Measurements from ENCODE around the gene TPSB2. TPM values are rescaled to one million over a fixed set of nuclear protein-coding genes. Genes with fewer than 3 reads are reported as not detected.
"Not testable (repeated sequence)": the region's sequence is repeated elsewhere in the genome, so short reads cannot be mapped to it uniquely, and the experiment has no call there.

TPSB2 gene
- total RNA-seq, 4 donors from 2014 or later: 7.5 to 304 (median 199) TPM

DNA sequence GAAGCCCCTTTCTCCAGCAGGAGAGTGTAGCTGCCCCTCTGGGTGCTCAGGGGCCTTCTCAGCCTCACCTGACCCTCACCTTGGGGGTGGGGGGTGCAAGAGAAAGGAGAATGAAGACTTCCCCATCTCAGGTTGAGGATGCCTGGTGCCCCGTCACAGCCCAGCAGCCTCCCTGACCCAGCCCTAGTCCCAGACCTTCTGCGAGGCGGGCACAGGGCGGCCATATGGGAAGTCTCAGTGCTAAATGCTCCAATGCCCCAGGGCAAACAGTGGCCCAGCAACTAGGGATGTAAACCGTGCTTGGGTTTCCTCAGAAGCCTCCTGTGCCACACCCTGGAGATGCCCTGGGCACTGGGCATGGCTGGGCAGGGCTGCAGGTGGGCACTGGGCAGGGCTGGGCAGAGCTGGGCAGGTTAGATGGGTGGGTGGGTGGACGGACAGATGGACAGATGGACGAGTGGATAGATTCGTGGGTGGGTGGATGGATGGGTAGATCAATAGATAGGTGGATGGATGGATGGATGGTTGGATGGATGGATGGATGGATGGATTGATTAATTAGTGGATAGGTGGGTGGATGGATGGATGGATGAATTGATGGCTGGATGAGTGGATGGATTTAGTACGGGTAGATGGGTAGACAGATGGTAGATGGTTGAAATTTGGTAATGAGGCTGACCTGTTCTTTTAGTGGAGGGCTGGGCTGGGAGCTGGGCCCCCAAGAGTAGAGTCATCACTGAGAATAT, 42.6 kb upstream of the TPSB2 start:
- DNase-seq (ENCODE audit: extremely low spot score): no peak
- H3K4me1 ChIP-seq: peaks cover 0 to 10% (median 9%) of the 10 kb centered on the region in 4 donors
- intact Hi-C loops (cut with DNase I): no loop called here
- H3K4me3 ChIP-seq: no peak overlapping the region
- no peaks in the 10 kb centered on the region for H3K36me3 ChIP-seq
- no peaks in the 10 kb centered on the region for H3K9me3 ChIP-seq
- peaks cover 0 to 92% (median 0%) of the 10 kb centered on the region in 4 donors for H3K27me3 ChIP-seq
- no peak overlapping the region for H3K27ac ChIP-seq (replicated peaks in 1 of 4)
- TF ChIP-seq POLR2A (IDR thresholded peaks at IDR 0.05; ENCODE audit: low read depth): no peak
- no peak for TF ChIP-seq POLR2AphosphoS5 (IDR thresholded peaks at IDR 0.05)
- no peak for TF ChIP-seq EP300 (IDR thresholded peaks at IDR 0.05)
- TF ChIP-seq, protein P1, sequence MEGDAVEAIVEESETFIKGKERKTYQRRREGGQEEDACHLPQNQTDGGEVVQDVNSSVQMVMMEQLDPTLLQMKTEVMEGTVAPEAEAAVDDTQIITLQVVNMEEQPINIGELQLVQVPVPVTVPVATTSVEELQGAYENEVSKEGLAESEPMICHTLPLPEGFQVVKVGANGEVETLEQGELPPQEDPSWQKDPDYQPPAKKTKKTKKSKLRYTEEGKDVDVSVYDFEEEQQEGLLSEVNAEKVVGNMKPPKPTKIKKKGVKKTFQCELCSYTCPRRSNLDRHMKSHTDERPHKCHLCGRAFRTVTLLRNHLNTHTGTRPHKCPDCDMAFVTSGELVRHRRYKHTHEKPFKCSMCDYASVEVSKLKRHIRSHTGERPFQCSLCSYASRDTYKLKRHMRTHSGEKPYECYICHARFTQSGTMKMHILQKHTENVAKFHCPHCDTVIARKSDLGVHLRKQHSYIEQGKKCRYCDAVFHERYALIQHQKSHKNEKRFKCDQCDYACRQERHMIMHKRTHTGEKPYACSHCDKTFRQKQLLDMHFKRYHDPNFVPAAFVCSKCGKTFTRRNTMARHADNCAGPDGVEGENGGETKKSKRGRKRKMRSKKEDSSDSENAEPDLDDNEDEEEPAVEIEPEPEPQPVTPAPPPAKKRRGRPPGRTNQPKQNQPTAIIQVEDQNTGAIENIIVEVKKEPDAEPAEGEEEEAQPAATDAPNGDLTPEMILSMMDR (IDR thresholded peaks at IDR 0.05): no peak
- WGBS: 74% methylated on average over 9 of the region's 9 CpGs

DNA sequence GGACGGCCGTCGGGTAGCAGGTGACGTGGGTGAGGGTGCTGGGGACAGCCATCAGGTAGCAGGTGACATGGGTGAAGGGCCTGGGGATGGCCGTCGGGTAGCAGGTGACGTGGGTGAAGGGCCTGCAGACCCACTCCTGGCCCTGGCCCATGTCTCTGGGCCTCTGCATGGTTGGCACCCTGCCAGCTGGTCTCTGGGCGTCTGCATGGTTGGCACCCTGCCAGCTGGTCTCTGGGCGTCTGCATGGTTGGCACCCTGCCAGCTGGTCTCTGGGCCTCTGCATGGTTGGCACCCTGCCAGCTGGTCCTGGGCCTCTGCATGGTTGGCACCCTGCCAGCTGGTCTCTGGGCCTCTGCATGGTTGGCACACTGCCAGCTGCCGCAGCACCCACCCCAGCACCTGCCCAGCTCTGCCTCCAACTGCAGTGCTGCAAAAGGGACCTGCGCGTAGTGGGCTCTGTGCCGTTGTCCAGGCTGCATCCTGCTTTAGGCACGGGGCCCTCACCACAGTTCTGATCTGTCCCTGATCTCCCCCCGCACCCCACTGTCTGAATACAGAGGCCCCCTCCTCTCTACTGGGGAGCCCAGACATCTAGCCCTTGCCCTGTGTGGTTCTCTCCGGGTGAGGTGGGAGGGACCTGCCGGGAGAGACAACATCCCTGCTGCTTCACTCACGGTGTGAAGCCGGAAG, 41.9 kb upstream of the TPSB2 start:
- H3K9me3 ChIP-seq; intact Hi-C loops (cut with DNase I); H3K36me3 ChIP-seq; H3K4me3 ChIP-seq; DNase-seq (ENCODE audit: extremely low spot score); H3K27ac ChIP-seq (replicated peaks in 1 of 4): not testable (repeated sequence)
- 17% methylated on average over 18 of the region's 19 CpGs for WGBS
- Histone ChIP-seq H3K27me3 (peaks cover 0 to 85% (median 0%) of the 10 kb centered on the region in 4 donors), H3K4me1 (peaks cover 0 to 10% (median 9%) of the 10 kb centered on the region in 4 donors)

DNA sequence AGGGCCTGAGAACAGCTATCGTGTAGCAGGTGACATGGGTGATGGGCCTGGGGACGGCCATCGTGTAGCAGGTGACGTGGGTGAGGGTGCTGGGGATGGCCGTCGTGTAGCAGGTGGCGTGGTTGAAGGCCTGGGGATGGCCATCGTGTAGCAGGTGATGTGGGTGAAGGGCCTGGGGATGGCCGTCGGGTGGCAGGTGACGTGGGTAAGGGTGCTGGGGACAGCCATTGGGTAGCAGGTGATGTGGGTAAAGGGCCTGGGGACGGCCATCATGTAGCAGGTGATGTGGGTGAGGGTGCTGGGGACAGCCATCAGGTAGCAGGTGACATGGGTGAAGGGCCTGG, 41.4 kb upstream of the TPSB2 start:
- Histone ChIP-seq H3K27me3 (peaks cover 0 to 84% (median 0%) of the 10 kb centered on the region in 4 donors), H3K27ac (replicated peaks in 1 of 4) (no peak overlapping the region), H3K9me3 (no peaks in the 10 kb centered on the region), H3K4me3 (no peak overlapping the region), H3K36me3 (no peaks in the 10 kb centered on the region), H3K4me1 (peaks cover 0 to 10% (median 9%) of the 10 kb centered on the region in 4 donors)
- WGBS: 64% methylated on average over 6 of the region's 12 CpGs
- no peak for TF ChIP-seq POLR2A (IDR thresholded peaks at IDR 0.05; ENCODE audit: low read depth)
- no peak for TF ChIP-seq POLR2AphosphoS5 (IDR thresholded peaks at IDR 0.05)
- no peak for TF ChIP-seq EP300 (IDR thresholded peaks at IDR 0.05)
- TF ChIP-seq, protein P1 (IDR thresholded peaks at IDR 0.05): no peak
- no peak for DNase-seq (ENCODE audit: extremely low spot score)
- intact Hi-C loops (cut with DNase I): no loop called here

DNA sequence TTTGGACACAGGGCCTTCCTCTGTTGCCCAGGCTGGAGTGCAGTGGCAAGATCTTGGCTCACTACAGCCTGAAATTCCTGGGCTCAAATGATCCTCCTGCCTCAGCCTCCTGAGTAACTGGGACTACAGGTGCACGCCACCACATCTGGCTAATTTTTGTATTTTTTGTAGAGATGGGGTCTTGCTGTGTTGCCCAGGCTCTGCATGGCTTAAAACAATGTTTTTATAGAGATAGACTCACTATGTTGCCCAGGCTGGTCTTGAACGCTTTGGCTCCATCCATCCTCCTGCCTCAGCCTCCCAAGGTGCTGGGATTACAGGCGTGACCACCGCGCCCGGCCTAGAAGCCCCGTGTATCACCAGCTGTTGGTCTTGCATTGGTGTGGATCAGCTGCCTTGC, 39.4 kb upstream of the TPSB2 start:
- H3K27ac ChIP-seq (replicated peaks in 1 of 4); H3K9me3 ChIP-seq; DNase-seq (ENCODE audit: extremely low spot score); H3K4me3 ChIP-seq; H3K36me3 ChIP-seq; intact Hi-C loops (cut with DNase I): not testable (repeated sequence)
- WGBS: 99% methylated on average over 7 of the region's 7 CpGs
- Histone ChIP-seq H3K4me1 (peaks cover 0 to 10% (median 9%) of the 10 kb centered on the region in 4 donors), H3K27me3 (peaks cover 0 to 76% (median 0%) of the 10 kb centered on the region in 4 donors)

DNA sequence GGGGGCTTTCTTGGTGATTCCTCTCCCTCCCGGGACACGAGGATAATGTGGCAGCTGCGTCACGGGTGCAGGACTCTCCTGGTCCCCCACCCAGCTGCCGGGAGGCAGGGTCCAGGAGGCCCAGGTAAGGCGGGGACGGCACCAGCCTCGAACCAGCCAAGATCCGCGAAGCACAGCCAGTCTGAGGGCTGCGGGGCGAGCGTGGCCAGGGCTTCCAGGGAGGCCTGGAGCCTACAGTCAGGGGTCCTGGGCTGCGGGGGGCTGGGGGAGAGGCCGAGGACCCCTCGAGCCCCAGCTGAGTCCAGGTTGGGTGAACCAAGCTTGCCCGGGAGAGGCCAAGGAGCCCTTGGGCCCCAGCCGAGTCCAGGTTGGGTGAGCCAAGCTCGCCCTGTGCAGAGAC, 35.8 kb upstream of the TPSB2 start:
- H3K4me1 ChIP-seq: no peaks in the 10 kb centered on the region
- 76% methylated on average over 10 of the region's 19 CpGs for WGBS
- no peak overlapping the region for H3K4me3 ChIP-seq
- H3K9me3 ChIP-seq: no peaks in the 10 kb centered on the region
- TF ChIP-seq EP300 (IDR thresholded peaks at IDR 0.05): no peak
- no peak for TF ChIP-seq POLR2A (IDR thresholded peaks at IDR 0.05; ENCODE audit: low read depth)
- TF ChIP-seq, protein P1 (IDR thresholded peaks at IDR 0.05): no peak
- TF ChIP-seq POLR2AphosphoS5 (IDR thresholded peaks at IDR 0.05): no peak
- no peak for DNase-seq (ENCODE audit: extremely low spot score)
- H3K27ac ChIP-seq (replicated peaks in 1 of 4): no peak overlapping the region
- no peaks in the 10 kb centered on the region for H3K36me3 ChIP-seq
- peaks cover 0 to 70% (median 11%) of the 10 kb centered on the region in 4 donors for H3K27me3 ChIP-seq
- intact Hi-C loops (cut with DNase I): no loop called here
